HPDE6-E6E7 (cell line): Measurements from ENCODE around the gene CAPSL.
"Not testable (repeated sequence)": the region's sequence is repeated elsewhere in the genome, so short reads cannot be mapped to it uniquely, and the experiment has no call there.

Experiments used
- DNase-seq: peaks from one replicate; pipeline ENCODE4 v3.0.0; 2011; ENCODE audit warnings: missing footprints; ENCODE audit errors: extremely low spot score

CAPSL gene

GRCh38 chr5:35904443-35905132, 33.8 kb downstream of the CAPSL start:
- no peak for DNase-seq

DNA sequence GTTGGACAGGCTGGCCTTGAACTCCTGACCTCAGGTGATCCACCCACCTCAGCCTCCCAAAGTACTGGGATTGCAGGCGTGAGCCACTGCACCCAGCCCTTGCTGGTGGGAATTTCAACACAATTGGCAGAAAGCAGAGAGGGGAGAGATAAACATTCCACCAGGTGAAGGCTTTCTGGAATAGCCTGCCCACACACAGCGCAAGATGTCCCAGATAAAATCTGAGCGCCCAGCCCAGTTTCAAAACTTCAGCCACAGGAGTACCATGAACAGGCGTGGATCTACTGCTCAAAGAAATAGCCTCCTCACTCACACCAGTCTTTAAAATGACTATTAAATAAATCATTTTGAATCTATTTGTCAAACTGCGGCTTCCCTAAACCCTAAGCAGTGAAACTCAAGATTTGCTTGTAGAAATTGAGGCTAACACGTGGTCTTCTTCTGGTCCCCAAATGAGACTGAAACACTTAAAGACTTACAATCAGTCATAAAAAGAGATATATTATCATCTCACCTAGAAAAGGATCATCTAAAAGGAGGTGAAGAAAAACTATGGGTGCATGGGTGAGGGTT, 34.7 kb downstream of the CAPSL start:
- DNase-seq = no peak

DNA sequence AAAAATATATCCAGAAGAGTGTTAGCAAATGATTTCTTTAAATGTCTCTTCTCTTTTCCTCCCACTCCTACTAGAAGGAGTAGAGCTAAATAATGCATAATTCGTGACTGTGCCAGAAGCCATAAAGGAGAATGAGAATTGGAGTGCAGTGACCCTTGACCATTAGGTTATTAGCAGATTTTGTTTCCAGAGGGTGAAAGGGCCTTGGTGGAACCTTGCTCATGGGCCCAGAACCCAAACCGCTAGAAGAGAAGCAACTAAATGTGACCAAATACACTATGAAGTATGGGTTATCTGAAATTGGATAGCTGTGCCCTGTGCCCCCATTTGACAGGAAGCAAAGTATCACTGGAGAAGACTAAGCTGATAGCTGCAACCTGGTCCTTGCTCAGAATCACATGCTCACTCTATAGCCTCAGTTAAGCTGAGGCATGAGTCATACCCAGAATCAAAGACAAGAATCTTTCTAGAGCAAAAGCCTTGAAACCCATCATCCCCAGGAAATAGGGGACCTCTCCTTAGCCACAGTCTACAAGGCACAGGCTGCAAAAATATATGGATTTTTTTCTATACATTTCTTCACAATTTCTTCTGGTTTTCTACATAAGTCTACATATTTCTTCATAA, 36.3 kb downstream of the CAPSL start:
- no peak for DNase-seq

- DNase-seq = no peak
These were observed 37.3 kb downstream of the CAPSL start for GRCh38 chr5:35900972-35901695.

DNA sequence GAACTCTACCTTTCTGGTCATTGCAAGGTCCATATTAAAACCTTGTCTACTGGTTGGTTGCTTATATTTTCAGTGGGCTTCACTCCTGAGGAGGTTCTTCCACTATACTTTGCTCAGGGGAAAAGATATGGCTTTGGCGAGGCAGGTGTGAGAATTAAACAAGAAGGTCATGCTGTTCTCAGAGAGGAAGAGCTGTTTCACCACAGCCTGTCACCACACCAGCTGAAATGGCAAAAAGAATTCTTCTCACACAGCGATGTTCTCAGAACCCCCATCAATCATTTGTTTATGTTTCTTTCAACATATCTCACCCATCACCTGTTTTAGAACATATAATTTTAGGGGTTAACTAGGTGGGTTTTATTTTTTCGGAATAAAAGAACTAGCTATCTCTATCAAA, 38.6 kb downstream of the CAPSL start:
- no peak for DNase-seq

DNA sequence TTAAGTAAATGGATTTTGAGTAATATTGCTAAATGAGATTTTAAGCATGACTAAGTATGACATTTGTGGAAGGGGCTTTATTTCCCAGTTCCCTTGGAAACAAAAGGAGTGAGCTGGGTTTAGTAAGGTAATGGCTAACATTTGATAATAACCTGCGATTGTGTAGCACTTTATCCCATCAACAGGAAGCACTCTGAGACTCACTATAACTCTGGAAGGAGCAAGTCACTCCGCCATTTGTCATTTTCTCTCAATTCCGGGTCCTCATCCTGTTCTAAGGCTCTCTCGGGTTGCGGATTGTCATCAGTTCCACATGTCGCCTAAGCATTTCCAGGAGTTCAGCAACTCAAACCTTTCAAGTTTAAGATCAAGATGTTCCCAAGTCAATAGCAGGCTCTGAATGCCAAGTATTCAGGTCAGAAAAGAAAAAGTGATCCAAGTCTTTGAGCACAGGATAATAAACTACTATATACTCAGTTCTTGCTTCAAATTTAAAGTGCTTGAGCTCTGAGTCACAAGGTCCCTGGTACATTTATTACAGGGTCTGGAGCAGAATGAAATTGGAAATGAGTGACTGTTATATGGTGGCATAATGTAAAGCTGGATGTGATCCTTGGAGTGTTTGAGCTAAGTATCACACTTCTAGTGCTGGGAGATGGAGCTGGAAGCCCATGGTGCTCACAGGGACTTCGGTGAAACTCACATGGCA, 39.3 kb downstream of the CAPSL start:
- no peak for DNase-seq

DNA sequence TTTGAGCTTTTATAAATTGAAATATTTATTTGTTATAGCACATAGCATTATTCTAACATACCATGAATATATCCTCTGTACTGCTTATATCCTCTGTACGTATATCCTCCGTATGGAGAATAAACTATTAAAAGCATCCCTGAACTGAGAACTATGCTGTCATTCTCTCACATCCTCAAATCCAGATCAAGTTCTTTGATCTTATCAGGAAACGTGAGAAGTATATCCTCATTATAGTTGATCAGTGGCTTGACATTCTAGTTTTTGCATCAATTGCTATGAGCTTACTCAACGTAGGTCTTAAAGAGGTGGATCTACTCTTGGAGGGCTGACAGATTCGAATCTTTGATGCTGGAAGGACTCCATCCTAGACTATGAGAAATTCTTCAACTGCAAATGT, 44.3 kb downstream of the CAPSL start:
- DNase-seq = no peak

DNA sequence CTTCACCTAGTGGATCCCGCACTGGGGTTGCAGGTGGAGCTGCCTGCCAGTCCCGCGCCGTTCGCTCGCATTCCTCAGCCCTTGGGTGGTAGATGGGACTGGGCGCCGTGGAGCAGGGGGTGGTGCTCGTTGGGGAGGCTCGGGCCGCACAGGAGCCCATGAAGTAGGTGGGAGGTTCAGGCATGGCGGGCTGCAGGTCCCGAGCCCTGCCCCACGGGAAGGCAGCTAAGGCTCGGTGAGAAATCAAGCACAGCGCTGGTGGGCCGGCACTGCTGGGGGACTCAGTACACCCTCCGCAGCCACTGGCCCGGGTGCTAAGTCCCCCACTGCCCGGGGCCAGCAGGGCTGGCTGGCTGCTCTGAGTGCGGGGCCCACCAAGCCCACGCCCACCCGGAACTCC, 45.6 kb downstream of the CAPSL start:
- not testable (repeated sequence) for DNase-seq

DNA sequence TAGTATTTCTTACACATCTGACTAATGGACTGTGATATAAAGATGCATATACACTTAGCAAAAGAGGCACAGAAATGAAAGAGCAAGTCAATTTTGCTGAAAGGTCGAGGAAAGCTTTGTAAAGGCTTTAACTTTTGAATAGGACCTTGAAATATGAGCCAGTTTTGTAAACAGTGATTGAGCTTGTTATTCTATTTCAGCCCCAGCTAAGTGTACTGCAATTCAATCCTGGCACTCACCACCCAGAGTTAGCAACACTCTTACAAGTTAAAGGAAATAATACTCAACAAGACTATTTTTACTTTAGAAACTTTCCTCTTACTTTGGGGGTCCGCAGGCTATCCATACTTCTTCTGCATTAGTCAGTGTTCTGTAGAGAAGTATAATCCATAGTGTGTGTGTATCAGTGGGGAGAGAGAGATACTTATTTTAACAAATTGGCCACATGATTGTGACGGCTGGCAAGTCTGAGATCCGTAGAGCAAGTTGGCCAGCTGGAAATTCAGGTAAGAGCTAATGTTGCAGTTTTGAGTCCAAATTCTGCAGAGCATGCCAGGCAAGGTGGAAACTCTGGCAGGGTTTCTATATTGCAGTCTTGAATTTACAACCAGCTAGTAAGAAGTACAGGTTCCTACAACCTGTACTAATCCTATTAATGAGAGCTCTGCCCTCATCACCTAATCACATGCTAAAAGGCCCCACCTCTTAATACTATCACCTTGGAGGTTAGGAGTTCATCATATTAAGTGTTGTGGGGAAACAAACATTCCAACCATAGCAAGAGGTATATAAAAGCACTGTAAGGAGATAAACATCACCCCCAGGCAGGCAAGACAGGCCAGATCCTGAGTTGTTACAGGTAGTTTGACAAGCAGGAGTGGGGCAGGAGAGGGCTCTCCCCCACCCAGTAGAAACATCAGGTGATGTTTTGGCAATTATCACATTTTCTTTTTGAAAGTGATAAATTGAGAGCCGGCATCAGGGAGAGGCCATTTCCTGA, 48.1 kb downstream of the CAPSL start:
- no peak for DNase-seq

- DNase-seq = no peak
These were observed 50.9 kb downstream of the CAPSL start for GRCh38 chr5:35887321-35888100.

- DNase-seq = no peak
These were observed 52.0 kb downstream of the CAPSL start for GRCh38 chr5:35886381-35886780.

GRCh38 chr5:35884773-35885172, 53.6 kb downstream of the CAPSL start:
- DNase-seq = no peak

GRCh38 chr5:35884191-35884769, 54.1 kb downstream of the CAPSL start:
- peak; percentile 34 for DNase-seq

- DNase-seq = no peak
These were observed 56.7 kb downstream of the CAPSL start for GRCh38 chr5:35881758-35882157.

- no peak for DNase-seq
These were observed 58.3 kb downstream of the CAPSL start for GRCh38 chr5:35880156-35880555.

DNA sequence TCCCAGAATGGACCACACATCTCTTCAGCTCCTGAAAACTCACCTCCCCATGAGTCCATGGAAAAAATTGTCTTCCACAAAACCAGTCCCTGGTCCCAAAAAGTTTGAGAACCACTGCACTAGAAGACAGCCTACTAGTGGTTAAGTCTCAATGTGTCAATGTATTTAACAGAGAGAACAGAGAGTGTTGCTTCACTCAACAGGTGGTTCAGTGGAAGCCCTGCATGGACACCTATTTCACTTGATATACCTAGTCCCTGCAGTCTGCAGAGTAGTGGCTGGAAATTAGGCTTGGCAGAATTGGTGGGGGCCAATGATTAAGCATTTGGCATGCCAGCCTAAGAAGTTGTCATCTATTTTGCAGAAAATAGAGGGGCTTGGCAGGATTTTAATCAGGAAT, 58.8 kb downstream of the CAPSL start:
- DNase-seq = no peak

DNA sequence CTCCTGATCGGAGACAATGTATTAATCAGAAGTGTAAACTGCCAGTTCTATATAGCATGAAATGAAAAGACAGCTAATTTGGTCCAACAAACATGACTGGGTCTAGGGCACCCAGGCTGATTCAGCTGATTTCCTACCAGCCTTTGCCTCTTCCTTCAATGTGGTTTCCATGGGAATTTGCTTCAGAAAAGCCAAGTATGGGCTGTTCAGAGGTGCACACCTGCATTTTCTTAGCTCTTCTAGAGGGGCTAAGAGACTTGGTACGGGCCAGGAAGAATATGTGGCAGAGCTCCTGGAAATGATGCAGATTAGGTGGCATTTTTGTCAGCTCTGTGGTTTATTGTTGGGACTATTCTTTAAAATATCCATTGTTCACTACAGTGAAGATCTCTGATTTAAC, 59.3 kb downstream of the CAPSL start:
- no peak for DNase-seq

DNA sequence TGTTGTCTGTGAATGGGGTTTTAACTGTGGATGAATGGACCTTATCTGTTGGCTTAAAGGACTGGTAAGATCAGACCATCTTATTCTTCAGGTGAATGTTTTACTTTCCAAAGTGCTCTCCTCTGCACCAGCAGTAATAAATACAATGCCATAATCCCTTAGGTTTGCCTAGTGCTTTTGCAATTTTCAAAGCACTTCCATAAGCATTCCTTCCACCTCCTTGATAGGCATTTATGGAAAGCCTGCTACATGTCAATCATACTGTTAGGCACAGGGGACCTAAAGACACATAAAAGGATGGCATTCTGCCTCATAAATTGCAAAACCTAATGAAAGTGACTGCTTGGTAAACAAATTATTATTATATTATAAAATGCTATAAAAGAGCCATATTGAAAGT, 60.3 kb downstream of the CAPSL start:
- DNase-seq = no peak

DNA sequence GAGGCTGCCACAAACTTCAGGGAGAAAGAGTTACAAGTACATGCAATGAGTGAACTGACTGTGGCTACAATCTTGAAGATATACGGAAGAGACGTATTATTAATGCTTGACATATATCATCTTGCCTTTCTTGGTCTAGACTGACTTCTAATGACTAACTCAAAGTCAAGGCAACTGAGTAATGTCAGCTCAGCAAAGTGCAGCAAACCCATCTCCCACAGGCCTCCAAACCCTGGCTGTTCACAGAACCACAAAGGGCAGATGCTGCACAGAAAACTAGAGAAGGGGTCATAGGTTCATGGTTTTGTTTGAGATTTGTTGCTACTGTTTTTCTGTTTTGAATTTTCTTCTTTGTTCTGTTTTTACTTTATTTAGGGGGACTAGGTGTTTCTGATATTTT, 60.8 kb downstream of the CAPSL start:
- DNase-seq = no peak

GRCh38 chr5:35876922-35877321, 61.5 kb downstream of the CAPSL start:
- peak; percentile 21 for DNase-seq
